Measurements from ENCODE around the gene SLC23A2.
"Not testable (repeated sequence)": the region's sequence is repeated elsewhere in the genome, so short reads cannot be mapped to it uniquely, and the experiment has no call there.

GRCh38 chr20:5023171-5023570 lies 21.9 kb upstream of the SLC23A2 start:
- not testable (repeated sequence) for TF ChIP-seq CTCF (conservative IDR thresholded peaks at IDR 0.05; ENCODE audit: low read length); EZH2phosphoT487 (IDR thresholded peaks at IDR 0.05; ENCODE audit: borderline replicate concordance, low read depth, low read length)
